Measurements from ENCODE around the gene ECI2. TPM values are rescaled to one million over a fixed set of nuclear protein-coding genes. Genes with fewer than 3 reads are reported as not detected.
A peak's percentile ranks its signal among the peaks of the same experiment; 100 is the strongest.

ECI2 gene
- total and polyA plus RNA-seq, 2 experiments from 2014 or later, result 63.7 to 102 TPM

GRCh38 chr6:4157506-4157905 is 22.1 kb upstream of the ECI2 start:
- Histone ChIP-seq H3K4me3 (no peak overlapping the region), H4K20me1 (replicated peaks; ENCODE audit: insufficient read depth) (no peaks in the 10 kb centered on the region), H3K79me2 (replicated peaks; ENCODE audit: insufficient read depth) (no peaks in the 10 kb centered on the region), H3F3A (replicated peaks; ENCODE audit: low read depth) (no peaks in the 10 kb centered on the region), H3K9me2 (ENCODE audit: insufficient read depth) (0 out of 2 replicates have a peak, but pooled peaks cover 2% of the 10 kb centered on the region), H3K36me3 (ENCODE audit: insufficient read depth) (no peaks in the 10 kb centered on the region), H3K4me1 (ENCODE audit: insufficient read depth) (no peaks in the 10 kb centered on the region; the same call in 1 of the 2 replicates), H3K27me3 (ENCODE audit: insufficient read depth) (no peaks in the 10 kb centered on the region), H3K27ac (ENCODE audit: low read depth) (no peak overlapping the region), H3K4me2 (no peak overlapping the region), H2AFZ (no peak overlapping the region)
- no peaks in the 10 kb centered on the region for H3K36me3 Mint-ChIP-seq (ENCODE audit: low read depth)
- H3K4me3 Mint-ChIP-seq, result no peak overlapping the region
- peaks cover 6% of the 10 kb centered on the region for H3K27me3 Mint-ChIP-seq (ENCODE audit: insufficient read depth, low read depth, poor library complexity)
- no peak for ATAC-seq
- TF ChIP-seq ZNF331 (CRISPR knock-in tag; IDR thresholded peaks at IDR 0.05; ENCODE audit: low read depth) (no peak), POLR2AphosphoS5 (IDR thresholded peaks at IDR 0.05; ENCODE audit: low read depth) (no peak), REST (IDR thresholded peaks at IDR 0.05; ENCODE audit: unreplicated experiment) (no peak), EZH2phosphoT487 (IDR thresholded peaks at IDR 0.05; ENCODE audit: unreplicated experiment) (no peak), STAT1 (IDR thresholded peaks at IDR 0.05; ENCODE audit: unreplicated experiment) (no peak)
- H3K27ac Mint-ChIP-seq, result no peak overlapping the region
- no peak for DNase-seq (ENCODE audit: low spot score)
- peaks cover 11% of the 10 kb centered on the region for H3K4me1 Mint-ChIP-seq
- H3K9me3 Mint-ChIP-seq, result no peaks in the 10 kb centered on the region

- Histone ChIP-seq H3K4me1 (ENCODE audit: insufficient read depth) (peaks cover 7% of the 10 kb centered on the region; the same call in 1 of the 2 replicates), H4K20me1 (replicated peaks; ENCODE audit: insufficient read depth) (no peaks in the 10 kb centered on the region), H3K4me2 (no peak overlapping the region), H3K27ac (ENCODE audit: low read depth) (no peak overlapping the region), H3K27me3 (ENCODE audit: insufficient read depth) (no peaks in the 10 kb centered on the region), H3K36me3 (ENCODE audit: insufficient read depth) (no peaks in the 10 kb centered on the region), H3F3A (replicated peaks; ENCODE audit: low read depth) (no peaks in the 10 kb centered on the region), H2AFZ (no peak overlapping the region), H3K79me2 (replicated peaks; ENCODE audit: insufficient read depth) (no peaks in the 10 kb centered on the region), H3K9me2 (ENCODE audit: insufficient read depth) (0 out of 2 replicates have a peak, but pooled peaks cover 2% of the 10 kb centered on the region), H3K4me3 (no peak overlapping the region)
- Mint-ChIP-seq H3K27me3 (ENCODE audit: insufficient read depth, low read depth, poor library complexity) (peaks cover 6% of the 10 kb centered on the region), H3K36me3 (ENCODE audit: low read depth) (no peaks in the 10 kb centered on the region; the same call in 2 of the 3 replicates), H3K4me1 (peaks cover 19% of the 10 kb centered on the region), H3K4me3 (no peak overlapping the region), H3K9me3 (no peaks in the 10 kb centered on the region), H3K27ac (no peak overlapping the region)
- DNase-seq (ENCODE audit: low spot score) (peak; percentile 91), ATAC-seq (peak; percentile 90)
- TF ChIP-seq ZNF331 (CRISPR knock-in tag; IDR thresholded peaks at IDR 0.05; ENCODE audit: low read depth), result no peak
- TF ChIP-seq ZNF114 (CRISPR knock-in tag; IDR thresholded peaks at IDR 0.05), result no peak
- TF ChIP-seq EZH2 (IDR thresholded peaks at IDR 0.05; ENCODE audit: low read depth, unreplicated experiment), result no peak
- no peak for TF ChIP-seq STAT1 (IDR thresholded peaks at IDR 0.05; ENCODE audit: unreplicated experiment)
- TF ChIP-seq CTCF (conservative IDR thresholded peaks at IDR 0.05; ENCODE audit: low read depth in 2 of 2), result peak; percentile 92 to 94
- TF ChIP-seq EZH2phosphoT487 (IDR thresholded peaks at IDR 0.05; ENCODE audit: unreplicated experiment), result no peak
- no peak for TF ChIP-seq JUNB (IDR thresholded peaks at IDR 0.05; ENCODE audit: unreplicated experiment)
- TF ChIP-seq POLR2AphosphoS5 (IDR thresholded peaks at IDR 0.05; ENCODE audit: low read depth), result no peak
- no peak for TF ChIP-seq REST (IDR thresholded peaks at IDR 0.05; ENCODE audit: unreplicated experiment)
- TF ChIP-seq ETS1 (IDR thresholded peaks at IDR 0.05), result no peak
- TF ChIP-seq NANOG (IDR thresholded peaks at IDR 0.05; ENCODE audit: borderline replicate concordance), result no peak
- TF ChIP-seq CREB1 (CRISPR knock-in tag; IDR thresholded peaks at IDR 0.05; ENCODE audit: low read depth), result peak; percentile 49; the same call in 1 of the 2 replicates
These were observed 20.6 kb upstream of the ECI2 start for GRCh38 chr6:4155848-4156466.

Measured in GM23338 (cell line).